Mononuclear cell (primary cell): Measurements from ENCODE around the gene RGS2. TPM values are rescaled to one million over a fixed set of nuclear protein-coding genes. Genes with fewer than 3 reads are reported as not detected.

ENCODE experiments used
- H3K27me3 ChIP-seq: 2 replicates; pipeline ENCODE4 v1.6.0; 2011; ENCODE audit warnings: low read length, control low read depth; ENCODE audit not compliant: insufficient read depth
- H3K4me1 ChIP-seq: 2 replicates; pipeline ENCODE4 v1.5.1; 2011; ENCODE audit warnings: mild to moderate bottlenecking, low read length, control low read depth; ENCODE audit not compliant: insufficient read depth
- H3K4me3 ChIP-seq: 2 replicates; pipeline ENCODE4 v1.5.1; 2011; ENCODE audit warnings: mild to moderate bottlenecking, low read length, moderate library complexity
- H3K9me3 ChIP-seq: 2 replicates; pipeline ENCODE4 v1.5.1; 2011; ENCODE audit warnings: low read depth, mild to moderate bottlenecking, control low read depth, low read length
- total RNA-seq: library from RNA; depleted of rRNA; stranded (reverse); fragments of >200 nt; gene quantifications from one replicate; pipeline ENCODE4 v1.2.3, GENCODE V29; 2012

RGS2 gene
- total RNA-seq, 1 donor: 372 TPM

DNA sequence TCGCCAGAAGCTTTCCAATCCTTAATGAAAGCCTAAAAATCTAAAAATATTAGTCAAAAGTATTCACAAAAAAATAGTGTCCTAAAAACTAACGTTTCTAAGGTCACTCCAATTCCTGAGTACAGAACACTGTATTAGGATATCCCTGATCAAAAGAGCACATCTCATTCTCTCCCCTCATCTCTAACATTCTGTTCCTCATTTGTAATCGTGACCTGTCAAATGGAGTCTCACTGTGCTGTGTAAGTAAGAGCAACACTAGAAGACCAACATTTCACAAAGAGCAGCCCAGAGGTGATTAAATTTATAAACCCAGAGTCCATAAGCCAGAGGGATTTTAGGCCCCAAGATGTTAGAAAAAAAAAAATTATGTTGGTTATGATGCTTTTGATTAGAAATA lies 26.3 kb downstream of the RGS2 start:
- Histone ChIP-seq H3K4me3 (no peak overlapping the region), H3K4me1 (no peaks in the 10 kb centered on the region), H3K9me3 (no peaks in the 10 kb centered on the region), H3K27me3 (no peaks in the 10 kb centered on the region)

DNA sequence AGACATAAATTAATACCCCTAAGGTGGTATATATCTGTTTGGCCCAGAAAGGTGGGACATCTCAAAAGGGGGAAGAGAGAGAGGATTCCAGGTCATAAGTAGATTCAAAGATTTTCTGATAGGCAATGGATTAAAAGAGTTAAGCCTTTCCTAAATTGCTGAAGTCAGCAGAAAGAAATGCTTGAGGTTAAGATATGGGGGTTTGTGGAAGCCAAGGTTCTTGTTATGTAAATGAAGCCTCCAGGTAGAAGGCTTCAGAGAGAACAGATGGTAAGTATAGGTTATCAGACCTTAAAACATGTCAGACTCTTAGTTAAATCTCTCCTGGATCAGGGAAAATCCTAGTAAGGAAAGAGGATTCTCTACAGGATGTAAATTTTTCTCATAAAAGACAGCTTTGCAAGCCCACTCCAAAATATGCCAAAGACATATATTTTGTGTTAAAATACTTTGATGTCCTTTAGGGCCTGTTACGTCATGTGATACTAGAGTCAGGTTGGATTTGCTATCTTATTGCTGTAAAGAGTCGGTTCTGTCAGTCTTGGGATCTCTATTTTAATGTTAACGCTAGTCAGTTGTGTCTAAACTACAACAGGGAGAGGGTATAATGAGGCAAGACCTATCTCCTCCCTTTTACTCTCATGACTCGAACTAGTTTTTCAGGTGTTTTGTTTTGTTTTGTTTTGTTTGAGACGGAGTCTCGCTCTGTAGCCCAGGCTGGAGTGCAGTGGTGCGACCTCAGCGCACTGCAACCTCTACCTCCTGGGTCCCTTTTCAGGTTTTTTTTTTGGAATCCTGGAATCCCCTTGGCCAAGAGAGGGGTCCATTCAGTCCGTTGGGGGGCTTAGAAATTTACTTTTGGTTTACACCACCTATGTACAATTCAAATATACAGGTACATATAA lies 30.6 kb downstream of the RGS2 start:
- no peak overlapping the region for H3K4me3 ChIP-seq
- no peaks in the 10 kb centered on the region for H3K9me3 ChIP-seq
- no peaks in the 10 kb centered on the region for H3K27me3 ChIP-seq
- H3K4me1 ChIP-seq: no peaks in the 10 kb centered on the region

DNA sequence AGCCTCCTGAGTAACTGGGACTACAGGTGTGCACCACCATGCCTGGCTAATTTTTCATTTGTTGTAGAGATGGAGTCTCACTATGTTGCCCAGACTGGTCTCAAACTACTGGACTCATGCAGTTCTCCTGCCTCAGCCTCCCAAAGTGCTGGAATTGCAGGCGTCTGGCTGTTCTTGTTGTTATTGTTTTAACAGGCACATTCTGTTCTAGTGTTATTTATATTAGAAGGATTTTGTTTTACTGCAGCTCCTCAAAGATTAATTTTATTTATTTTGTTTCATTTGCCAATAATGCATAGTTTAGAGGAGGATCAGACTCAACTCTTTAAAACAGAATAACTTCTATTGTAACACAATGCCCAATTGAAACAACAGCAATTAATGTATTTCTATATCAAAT lies 35.5 kb downstream of the RGS2 start:
- Histone ChIP-seq H3K9me3 (no peaks in the 10 kb centered on the region), H3K4me1 (no peaks in the 10 kb centered on the region), H3K27me3 (no peaks in the 10 kb centered on the region), H3K4me3 (no peak overlapping the region)

DNA sequence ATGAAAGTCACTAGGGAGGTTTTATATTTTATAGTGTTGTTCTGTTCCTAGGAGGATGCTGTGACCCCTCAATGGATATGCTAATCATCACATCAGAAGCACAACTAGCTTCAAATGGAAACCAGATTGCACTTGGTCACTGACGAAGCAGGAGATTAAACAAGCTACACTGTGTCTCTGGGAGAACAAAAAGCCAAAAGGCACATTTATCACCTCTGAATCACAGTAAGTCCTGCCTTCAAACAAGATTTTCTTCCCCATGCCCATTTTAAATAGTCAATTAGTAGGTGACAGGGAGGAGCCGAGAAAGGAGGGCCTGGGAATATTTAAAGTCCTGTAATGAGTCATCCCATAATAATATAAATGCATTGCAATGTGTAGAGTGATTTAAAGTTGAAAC lies 38.1 kb downstream of the RGS2 start:
- no peaks in the 10 kb centered on the region for H3K9me3 ChIP-seq

DNA sequence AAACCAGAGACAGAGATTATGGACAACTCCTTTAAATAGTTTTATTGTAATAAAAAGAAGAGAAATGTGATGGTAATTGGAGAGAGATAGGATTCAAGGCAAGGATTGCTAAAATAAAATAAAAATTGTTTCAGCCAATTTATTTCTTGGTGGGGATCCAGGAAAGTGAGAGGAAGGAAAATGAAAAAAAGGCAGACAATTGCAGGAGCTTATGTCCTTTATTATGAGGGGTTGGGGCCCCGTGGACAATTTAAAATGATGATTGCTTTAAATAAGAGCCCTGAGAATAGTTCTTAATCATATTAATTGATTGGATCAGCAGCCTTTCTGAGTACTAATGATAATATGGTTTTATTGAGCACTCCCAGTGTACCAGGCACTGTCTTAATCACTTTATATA lies 40.2 kb downstream of the RGS2 start:
- Histone ChIP-seq H3K4me1 (no peaks in the 10 kb centered on the region), H3K27me3 (no peaks in the 10 kb centered on the region), H3K9me3 (no peaks in the 10 kb centered on the region), H3K4me3 (no peak overlapping the region)

More for the DNA sequence above, 38.1 kb downstream of the RGS2 start:
- Histone ChIP-seq H3K4me1 (no peaks in the 10 kb centered on the region), H3K27me3 (no peaks in the 10 kb centered on the region), H3K4me3 (no peak overlapping the region)

DNA sequence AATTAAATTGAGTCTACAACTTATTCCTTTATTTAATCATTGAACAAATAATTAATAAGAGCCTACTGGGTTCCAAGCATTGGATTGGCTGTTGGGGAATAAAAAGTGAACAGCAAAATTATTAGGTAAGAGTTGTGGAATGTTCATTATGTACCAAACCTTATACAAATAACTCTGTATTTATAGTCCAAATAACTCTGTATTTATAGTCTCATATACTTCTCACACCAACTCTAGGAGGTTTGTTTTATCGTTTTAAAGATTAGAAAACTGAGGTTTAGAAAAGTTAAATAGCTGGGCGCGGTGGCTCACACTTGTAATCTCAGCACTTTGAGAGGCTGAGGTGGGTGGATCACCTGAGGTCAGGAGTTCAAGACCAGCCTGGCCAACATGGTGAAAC lies 40.6 kb downstream of the RGS2 start:
- no peaks in the 10 kb centered on the region for H3K4me1 ChIP-seq
- H3K9me3 ChIP-seq: no peaks in the 10 kb centered on the region
- H3K27me3 ChIP-seq: no peaks in the 10 kb centered on the region
- no peak overlapping the region for H3K4me3 ChIP-seq

DNA sequence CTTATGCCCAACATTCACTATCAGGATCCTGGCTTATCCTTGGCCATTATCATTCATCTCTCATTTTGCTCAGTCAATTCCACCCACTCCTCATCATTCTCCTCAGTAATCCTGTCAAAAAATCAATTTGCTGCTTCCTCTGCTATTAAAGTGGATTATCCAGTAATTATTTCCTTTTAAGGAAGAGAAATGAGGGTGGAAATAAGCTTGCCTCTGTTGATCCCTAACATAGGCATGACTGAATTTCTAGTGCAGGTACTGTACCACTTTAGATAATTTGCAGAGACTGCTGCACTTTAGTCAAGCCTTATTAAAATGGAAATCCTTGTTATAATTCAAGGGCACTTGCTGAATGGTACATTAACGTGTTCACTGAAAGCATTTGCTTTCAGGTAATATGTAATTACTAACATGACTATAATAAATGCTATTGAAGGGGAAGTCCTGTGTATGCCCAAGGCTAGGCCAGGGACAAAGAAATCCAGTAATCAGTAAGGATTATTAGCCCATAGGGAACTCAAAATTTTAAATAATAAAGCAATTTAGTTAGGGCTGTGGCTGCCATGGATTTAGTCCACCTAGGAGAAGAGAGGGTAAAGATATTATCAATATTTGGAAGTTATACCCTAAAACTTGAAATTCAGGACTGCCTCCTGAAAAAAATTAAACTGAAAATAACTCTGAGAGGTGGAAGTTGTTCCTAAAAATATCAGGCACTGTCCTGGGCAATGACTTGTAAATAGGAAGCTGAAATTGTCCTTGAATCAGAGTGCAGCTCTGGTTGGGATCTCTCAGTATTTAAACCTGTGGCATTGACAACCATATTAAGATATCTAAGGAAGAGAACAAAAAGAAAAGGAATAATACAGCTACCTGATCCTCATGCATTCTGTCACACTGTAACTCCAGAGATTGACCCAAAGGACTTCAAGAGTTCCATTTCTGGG lies 43.4 kb downstream of the RGS2 start:
- H3K4me3 ChIP-seq: no peak overlapping the region
- no peaks in the 10 kb centered on the region for H3K4me1 ChIP-seq
- H3K9me3 ChIP-seq: no peaks in the 10 kb centered on the region
- H3K27me3 ChIP-seq: no peaks in the 10 kb centered on the region

DNA sequence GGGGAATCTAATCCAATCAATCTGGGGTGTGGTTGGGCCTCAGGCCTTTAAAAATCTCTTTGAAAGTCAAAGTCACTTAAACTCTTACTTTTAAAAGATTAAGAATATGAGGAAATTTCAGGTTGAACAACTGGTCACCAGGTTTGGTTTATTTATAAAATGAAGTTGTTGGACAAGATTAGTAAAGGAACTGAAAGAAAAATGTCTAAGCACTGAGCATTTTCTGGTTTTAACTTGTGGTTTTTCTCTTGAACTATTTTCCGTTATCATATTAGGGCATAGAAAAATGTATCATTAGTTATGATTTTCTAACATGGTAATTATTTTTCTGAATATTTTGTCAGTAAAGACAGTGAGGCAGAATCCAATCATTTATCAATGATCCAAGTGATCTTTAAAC lies 49.6 kb downstream of the RGS2 start:
- no peaks in the 10 kb centered on the region for H3K4me1 ChIP-seq
- no peaks in the 10 kb centered on the region for H3K27me3 ChIP-seq
- no peaks in the 10 kb centered on the region for H3K9me3 ChIP-seq
- H3K4me3 ChIP-seq: no peak overlapping the region

DNA sequence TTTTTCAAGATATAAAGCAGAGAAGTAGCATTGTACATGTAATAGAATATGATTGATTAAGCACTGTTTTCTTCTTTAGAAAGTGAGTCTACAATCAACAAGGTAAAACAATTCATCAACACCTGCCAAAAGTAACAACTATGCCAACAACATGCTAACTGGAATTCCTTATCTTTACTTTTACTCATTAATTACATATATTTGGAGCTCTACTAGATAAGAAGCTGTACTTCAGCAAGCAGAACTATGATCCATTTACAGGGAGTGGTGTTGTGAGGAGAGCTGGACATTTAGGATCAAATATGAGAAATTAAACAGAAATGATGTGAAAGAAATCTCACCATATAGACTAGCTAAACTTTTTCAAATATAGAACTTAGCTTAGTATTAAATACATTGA lies 51.0 kb downstream of the RGS2 start:
- Histone ChIP-seq H3K4me3 (no peak overlapping the region), H3K27me3 (no peaks in the 10 kb centered on the region), H3K9me3 (no peaks in the 10 kb centered on the region), H3K4me1 (no peaks in the 10 kb centered on the region)

DNA sequence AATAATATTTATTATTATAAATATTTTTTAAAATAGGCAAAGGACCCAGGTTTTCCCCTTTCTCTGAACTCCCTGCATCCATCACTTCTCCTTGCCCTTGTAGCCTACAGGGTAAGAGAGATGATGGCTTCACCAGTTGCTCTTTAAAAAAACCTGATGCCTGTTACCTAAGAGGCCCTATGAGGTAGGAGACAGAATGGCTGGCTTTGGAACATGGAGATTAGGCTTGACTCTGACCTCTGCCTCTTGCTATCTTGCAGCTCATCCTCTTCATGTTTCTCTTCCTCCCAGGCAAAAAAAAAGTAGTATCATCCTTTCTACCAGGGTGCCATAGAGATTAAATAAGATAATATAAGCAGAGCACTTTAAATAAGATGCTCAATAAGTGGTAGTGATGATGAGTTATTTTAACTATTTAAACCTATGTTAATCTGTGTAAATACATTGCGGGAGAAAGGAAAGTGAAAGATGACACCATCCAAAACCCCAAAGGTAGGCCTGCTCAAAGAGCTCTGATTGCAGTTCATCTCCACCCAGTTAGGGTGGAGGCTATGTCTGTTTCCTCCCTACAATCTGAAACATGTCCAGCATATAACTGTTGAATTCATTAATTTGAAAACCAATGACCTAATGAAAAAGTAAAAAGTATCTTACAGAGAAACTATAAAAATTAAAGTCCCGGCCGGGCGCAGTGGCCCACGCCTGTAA lies 51.8 kb downstream of the RGS2 start:
- no peaks in the 10 kb centered on the region for H3K9me3 ChIP-seq
- no peaks in the 10 kb centered on the region for H3K27me3 ChIP-seq
- H3K4me3 ChIP-seq: no peak overlapping the region
- H3K4me1 ChIP-seq: no peaks in the 10 kb centered on the region

DNA sequence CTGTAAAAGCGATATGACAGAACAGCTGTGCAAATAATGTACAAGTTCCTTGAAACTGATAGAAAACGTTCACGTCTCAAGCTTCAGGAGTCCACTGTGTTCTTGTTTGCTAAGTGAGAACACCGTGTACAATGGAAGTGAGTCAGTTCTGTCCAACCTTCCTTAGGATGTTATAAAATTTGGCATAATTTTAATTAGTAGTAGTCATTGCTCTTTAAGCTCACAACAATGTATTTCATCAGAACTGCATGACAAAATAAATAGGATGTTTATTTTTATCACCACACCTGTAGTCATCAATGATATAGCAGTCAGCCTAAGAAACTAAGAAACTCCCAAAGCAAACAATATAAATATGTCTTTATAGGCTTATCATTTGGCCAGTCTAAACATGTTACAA lies 53.0 kb downstream of the RGS2 start:
- no peak overlapping the region for H3K4me3 ChIP-seq

More for the DNA sequence above, 53.0 kb downstream of the RGS2 start:
- no peaks in the 10 kb centered on the region for H3K27me3 ChIP-seq
- no peaks in the 10 kb centered on the region for H3K4me1 ChIP-seq
- H3K9me3 ChIP-seq: no peaks in the 10 kb centered on the region

Other genes with a start within 250 kb of the RGS2 start
- gene RGS1, start 233.3 kb upstream of the RGS2 start, total RNA-seq: 1,368 TPM
- gene RGS13, start 172.9 kb upstream of the RGS2 start, total RNA-seq: 0.52 TPM